Coronary artery (tissue), 2 donors: ENCODE measurements around the gene URM1.

ENCODE experiments used
- DNase-seq: peaks from one replicate; pipeline ENCODE4 v3.0.0-alpha.2; 2017; ENCODE audit warnings: low spot score
- H3K27ac ChIP-seq, 2 donors: fragments of 200-600 bp; sonication (generic); one replicate each; pipeline ENCODE4 v1.5.1; 2016 to 2019
- H3K4me3 ChIP-seq: fragments of 200-600 bp; sonication (generic); 2 replicates; pipeline ENCODE4 v1.5.1; 2016; ENCODE audit warnings: mild to moderate bottlenecking, moderate library complexity
- CTCF ChIP-seq: fragments of 200-600 bp; sonication (generic); IDR thresholded peaks from one replicate; pipeline ENCODE4 v1.5.1; 2019; ENCODE audit warnings: antibody characterized with exemption

The URM1 gene

GRCh38 chr9:128399861-128400260, 28.7 kb downstream of the URM1 start:
- no peak overlapping the region for H3K27ac ChIP-seq
- no peak for DNase-seq
- no peak overlapping the region for H3K4me3 ChIP-seq
- no peak for TF ChIP-seq CTCF

GRCh38 chr9:128404560-128404959, 33.4 kb downstream of the URM1 start:
- no peak for TF ChIP-seq CTCF
- no peak overlapping the region for H3K4me3 ChIP-seq
- H3K27ac ChIP-seq: no peak overlapping the region
- DNase-seq: no peak

- Histone ChIP-seq H3K4me3 (no peak overlapping the region), H3K27ac (no peak overlapping the region)
- DNase-seq: no peak
- no peak for TF ChIP-seq CTCF
Observed at GRCh38 chr9:128405077-128405779, 34.1 kb downstream of the URM1 start.

- H3K27ac ChIP-seq: no peak overlapping the region
- TF ChIP-seq CTCF: no peak
- DNase-seq: no peak
- no peak overlapping the region for H3K4me3 ChIP-seq
Observed at GRCh38 chr9:128405780-128406171, 34.6 kb downstream of the URM1 start.

GRCh38 chr9:128406848-128407391, 35.7 kb downstream of the URM1 start:
- no peak for DNase-seq
- no peak for TF ChIP-seq CTCF
- Histone ChIP-seq H3K4me3 (no peak overlapping the region), H3K27ac (no peak overlapping the region)

- Histone ChIP-seq H3K27ac (no peak overlapping the region), H3K4me3 (no peak overlapping the region)
- TF ChIP-seq CTCF: no peak
- no peak for DNase-seq
Observed at GRCh38 chr9:128408963-128409431, 37.8 kb downstream of the URM1 start.

GRCh38 chr9:128409450-128409849, 38.3 kb downstream of the URM1 start:
- no peak for TF ChIP-seq CTCF
- DNase-seq: no peak
- Histone ChIP-seq H3K4me3 (no peak overlapping the region), H3K27ac (no peak overlapping the region)
